Measurements from ENCODE around the gene PSMB5. TPM values are rescaled to one million over a fixed set of nuclear protein-coding genes. Genes with fewer than 3 reads are reported as not detected.

Gene PSMB5
- total and polyA plus RNA-seq, 2 of the 13 experiments (the other 11 are each of a cell fraction or from before 2014, with no cell fraction given), result 705 to 871 TPM

DNA sequence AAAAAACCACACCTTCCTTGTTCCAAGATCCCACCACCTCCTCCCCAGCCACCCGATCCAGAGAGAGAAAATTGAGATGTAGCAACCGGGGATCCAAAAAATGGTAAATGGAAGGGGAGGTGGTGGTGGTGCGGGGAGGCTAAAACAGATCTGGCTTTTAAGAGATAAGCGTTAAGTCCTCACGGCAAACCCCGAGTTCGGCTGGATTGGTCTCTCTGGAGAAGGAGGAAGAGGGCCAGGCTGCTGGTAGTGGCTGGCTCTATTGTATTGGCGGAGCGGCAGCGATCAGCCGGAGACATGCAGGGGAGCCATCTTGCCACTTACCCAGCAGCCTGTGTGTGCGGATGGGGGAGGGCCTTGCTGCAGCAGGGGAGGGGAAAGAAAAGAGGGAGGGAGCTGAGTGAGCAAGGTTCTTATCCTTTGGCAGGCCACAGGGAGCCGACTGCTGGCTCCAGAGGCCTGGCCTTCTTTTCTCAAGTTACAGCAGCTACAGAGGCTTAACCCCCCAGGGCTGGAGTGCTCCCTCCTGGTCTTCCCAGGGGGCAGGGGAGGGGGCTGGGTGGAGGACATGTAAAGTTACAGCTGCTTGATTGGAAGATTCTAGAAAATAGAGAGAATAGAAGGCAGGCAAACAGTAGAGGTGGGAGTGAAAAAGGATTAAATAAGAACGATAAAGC, 36.7 kb upstream of the PSMB5 start (continued):
- TF ChIP-seq ZNF841 (CRISPR knock-in tag; IDR thresholded peaks at IDR 0.05; ENCODE audit: borderline replicate concordance) (no peak), ZBTB33 (CRISPR knock-in tag; IDR thresholded peaks at IDR 0.05) (peak; percentile 72), SALL2 (CRISPR knock-in tag; IDR thresholded peaks at IDR 0.05) (no peak), ZBTB34 (CRISPR knock-in tag; IDR thresholded peaks at IDR 0.05) (peak; percentile 65; the same call in 1 of the 2 replicates), NR0B2 (CRISPR knock-in tag; IDR thresholded peaks at IDR 0.05) (peak; percentile 82), ZNF562 (CRISPR knock-in tag; IDR thresholded peaks at IDR 0.05; ENCODE audit: borderline replicate concordance) (no peak), IKZF5 (CRISPR knock-in tag; IDR thresholded peaks at IDR 0.05) (peak; percentile 91), ZNF318 (CRISPR knock-in tag; IDR thresholded peaks at IDR 0.05) (no peak), JARID2 (CRISPR knock-in tag; IDR thresholded peaks at IDR 0.05; ENCODE audit: insufficient replicate concordance) (no peak), ZSCAN25 (CRISPR knock-in tag; IDR thresholded peaks at IDR 0.05) (peak; percentile 91; the same call in 1 of the 2 replicates), ZNF549 (CRISPR knock-in tag; IDR thresholded peaks at IDR 0.05) (no peak), GTF2F1 (IDR thresholded peaks at IDR 0.05; ENCODE audit: low read length) (0 out of 2 replicates have a peak, but pooled peaks have one; percentile 19), HMG20A (CRISPR knock-in tag; IDR thresholded peaks at IDR 0.05; ENCODE audit: borderline replicate concordance) (no peak; the same call in 1 of the 2 replicates), MAF1 (CRISPR knock-in tag; IDR thresholded peaks at IDR 0.05; ENCODE audit: borderline replicate concordance) (no peak)
- TF ChIP-seq, protein P1, sequence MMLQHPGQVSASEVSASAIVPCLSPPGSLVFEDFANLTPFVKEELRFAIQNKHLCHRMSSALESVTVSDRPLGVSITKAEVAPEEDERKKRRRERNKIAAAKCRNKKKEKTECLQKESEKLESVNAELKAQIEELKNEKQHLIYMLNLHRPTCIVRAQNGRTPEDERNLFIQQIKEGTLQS (CRISPR knock-in tag; IDR thresholded peaks at IDR 0.05), result no peak; the same call in 1 of the 2 replicates
